GM23338 (cell line): ENCODE data around the gene CTNS. TPM values are rescaled to one million over a fixed set of nuclear protein-coding genes. Genes with fewer than 3 reads are reported as not detected.

Experiments used
- ATAC-seq: fragments of 200-7000 bp; cut with Tn5 transposase; 3 replicates; pipeline ENCODE4 v1.9.1; 2020
- DNase-seq: peaks from one replicate; pipeline ENCODE4 v3.0.0-alpha.2; 2015; ENCODE audit warnings: low spot score
- H2AFZ ChIP-seq: fragments of 200-600 bp; sonication (generic); 2 replicates; pipeline ENCODE4 v1.8.0; 2016; ENCODE audit warnings: antibody characterized with exemption, mild to moderate bottlenecking, moderate library complexity
- H3F3A ChIP-seq: fragments of 200-600 bp; sonication (generic); replicated peaks from 2 replicates; pipeline ENCODE4 v1.8.0; 2017; ENCODE audit warnings: antibody characterized with exemption, mixed run types, low read depth
- H3K27ac ChIP-seq: fragments of 200-600 bp; sonication (generic); 2 replicates; pipeline ENCODE4 v1.6.1; 2016; ENCODE audit warnings: low read depth
- H3K27me3 ChIP-seq: fragments of 200-600 bp; sonication (generic); 2 replicates; pipeline ENCODE4 v1.8.0; 2016; ENCODE audit warnings: mild to moderate bottlenecking, mixed run types, moderate library complexity; ENCODE audit not compliant: insufficient read depth
- H3K36me3 ChIP-seq: fragments of 200-600 bp; sonication (generic); 2 replicates; pipeline ENCODE4 v1.8.0; 2016; ENCODE audit warnings: mild to moderate bottlenecking; ENCODE audit not compliant: insufficient read depth
- H3K4me1 ChIP-seq: fragments of 200-600 bp; sonication (generic); 2 replicates; pipeline ENCODE4 v1.8.0; 2016; ENCODE audit warnings: mild to moderate bottlenecking, moderate library complexity; ENCODE audit not compliant: insufficient read depth
- H3K4me2 ChIP-seq: fragments of 200-600 bp; sonication (generic); 2 replicates; pipeline ENCODE4 v1.7.1; 2017; ENCODE audit warnings: mixed run types
- H3K4me3 ChIP-seq: fragments of 200-600 bp; sonication (generic); 2 replicates; pipeline ENCODE4 v1.6.1; 2016; ENCODE audit warnings: mixed run types
- H3K79me2 ChIP-seq: fragments of 200-600 bp; sonication (generic); replicated peaks from 2 replicates; pipeline ENCODE4 v1.8.0; 2017; ENCODE audit warnings: mild to moderate bottlenecking; ENCODE audit not compliant: insufficient read depth
- H3K9me2 ChIP-seq: fragments of 200-600 bp; sonication (generic); 2 replicates; pipeline ENCODE4 v1.8.0; 2017; ENCODE audit not compliant: insufficient read depth
- H4K20me1 ChIP-seq: fragments of 200-600 bp; sonication (generic); replicated peaks from 2 replicates; pipeline ENCODE4 v1.8.0; 2017; ENCODE audit warnings: mild to moderate bottlenecking; ENCODE audit not compliant: insufficient read depth
- H3K27ac Mint-ChIP-seq: 2 replicates; pipeline ENCODE4 v1.8.0; 2020; ENCODE audit warnings: inconsistent platforms, mild to moderate bottlenecking, moderate library complexity, mixed read lengths
- H3K27me3 Mint-ChIP-seq: 3 replicates; pipeline ENCODE4 v1.8.0; 2022; ENCODE audit warnings: low read depth, mild to moderate bottlenecking, moderate library complexity, mixed read lengths, inconsistent platforms; ENCODE audit not compliant: insufficient read depth, poor library complexity
- H3K36me3 Mint-ChIP-seq: 3 replicates; pipeline ENCODE4 v1.8.0; 2021; ENCODE audit warnings: low read depth, mild to moderate bottlenecking, inconsistent platforms, moderate library complexity, mixed read lengths
- H3K4me1 Mint-ChIP-seq: 3 replicates; pipeline ENCODE4 v1.8.0; 2020; ENCODE audit warnings: mild to moderate bottlenecking, inconsistent platforms, mixed read lengths
- H3K4me3 Mint-ChIP-seq: 3 replicates; pipeline ENCODE4 v1.8.0; 2021; ENCODE audit warnings: moderate library complexity, mild to moderate bottlenecking, inconsistent platforms, mixed read lengths
- H3K9me3 Mint-ChIP-seq: 3 replicates; pipeline ENCODE4 v1.8.0; 2020; ENCODE audit warnings: moderate library complexity, mild to moderate bottlenecking, inconsistent platforms, mixed read lengths
- CREB1 ChIP-seq: fragments of 250-450 bp; sonication (Bioruptor Pico); IDR thresholded peaks from 2 replicates; pipeline ENCODE4 v1.5.0; 2020; ENCODE audit warnings: low read depth, mild to moderate bottlenecking, moderate library complexity
- CTCF ChIP-seq, 2 experiments: fragments of 200-600 bp in 1 of 2; sonication (generic) in 1 of 2; conservative IDR thresholded peaks; 2 replicates each; pipeline versions ENCODE4 v1.5.1 to v1.6.1; 2016 to 2017; ENCODE audit warnings: antibody characterized with exemption in 2 of 2, low read depth in 2 of 2, mild to moderate bottlenecking in 2 of 2, moderate library complexity in 1 of 2
- EZH2 ChIP-seq: fragments of 200-600 bp; sonication (generic); IDR thresholded peaks from one replicate; pipeline ENCODE4 v1.8.0; 2017; ENCODE audit warnings: antibody characterized with exemption, mild to moderate bottlenecking, low read depth; ENCODE audit not compliant: unreplicated experiment
- EZH2phosphoT487 ChIP-seq: fragments of 200-600 bp; sonication (generic); IDR thresholded peaks from one replicate; pipeline ENCODE4 v1.8.1; 2018; ENCODE audit warnings: antibody characterized with exemption; ENCODE audit not compliant: unreplicated experiment
- JUNB ChIP-seq: IDR thresholded peaks from one replicate; pipeline ENCODE4 v1.6.1; 2016; ENCODE audit warnings: antibody characterized with exemption; ENCODE audit not compliant: unreplicated experiment
- POLR2AphosphoS5 ChIP-seq: IDR thresholded peaks from 2 replicates; pipeline ENCODE4 v1.6.1; 2016; ENCODE audit warnings: antibody characterized with exemption, low read depth
- STAT1 ChIP-seq: IDR thresholded peaks from one replicate; pipeline ENCODE4 v1.6.1; 2016; ENCODE audit warnings: antibody characterized with exemption; ENCODE audit not compliant: unreplicated experiment
- ZNF114 ChIP-seq: fragments of 250-450 bp; sonication (Bioruptor Pico); IDR thresholded peaks from 2 replicates; pipeline ENCODE4 v1.5.0; 2020; ENCODE audit warnings: mild to moderate bottlenecking, moderate library complexity
- ZNF331 ChIP-seq: fragments of 250-450 bp; sonication (Bioruptor Pico); IDR thresholded peaks from 2 replicates; pipeline ENCODE4 v1.5.0; 2020; ENCODE audit warnings: low read depth, mild to moderate bottlenecking, moderate library complexity
- polyA plus RNA-seq: library from polyadenylated mRNA; unstranded; fragments of >200 nt; fragmentation: Nextera tagmentation; extraction: Ambion mirVana; gene quantifications from 2 replicates; pipeline ENCODE4 v1.2.1, GENCODE V29; 2016
- total RNA-seq: library from RNA; depleted of rRNA; stranded (reverse); fragments of >200 nt; shearing (Covaris generic); gene quantifications from 2 replicates; pipeline ENCODE4 v1.2.3, GENCODE V29; 2014
- TF ChIP-seq, protein P1 (sequence below): IDR thresholded peaks from one replicate; pipeline ENCODE4 v1.6.1; 2018; ENCODE audit warnings: antibody characterized with exemption; ENCODE audit not compliant: unreplicated experiment
- TF ChIP-seq, protein P2 (sequence below): IDR thresholded peaks from 2 replicates; pipeline ENCODE4 v1.6.1; 2016; ENCODE audit warnings: antibody characterized with exemption

Gene CTNS
- total and polyA plus RNA-seq, 2 experiments from 2014 or later: 5.9 to 21.8 TPM

- Mint-ChIP-seq H3K36me3 (peaks cover 10% of the 10 kb centered on the region; the same call in 2 of the 3 replicates), H3K9me3 (no peaks in the 10 kb centered on the region), H3K27me3 (peaks cover 2% of the 10 kb centered on the region), H3K4me1 (no peaks in the 10 kb centered on the region), H3K4me3 (no peak overlapping the region), H3K27ac (no peak overlapping the region)
- Histone ChIP-seq H3K27me3 (no peaks in the 10 kb centered on the region), H3K4me2 (no peak overlapping the region), H3K4me3 (no peak overlapping the region), H3K27ac (no peak overlapping the region), H4K20me1 (no peaks in the 10 kb centered on the region), H3K36me3 (no peaks in the 10 kb centered on the region), H3K4me1 (no peaks in the 10 kb centered on the region), H3K79me2 (no peaks in the 10 kb centered on the region), H3F3A (no peaks in the 10 kb centered on the region), H3K9me2 (no peaks in the 10 kb centered on the region), H2AFZ (no peak overlapping the region)
- TF ChIP-seq CREB1 (CRISPR knock-in tag) (no peak), CTCF (conservative IDR thresholded peaks at IDR 0.05; ENCODE audit: low read depth in 2 of 2) (peak; percentile 50 to 71), POLR2AphosphoS5 (no peak), JUNB (no peak), EZH2phosphoT487 (no peak)
- DNase-seq (peak; percentile 74), ATAC-seq (peak; percentile 96)
These were observed 11.4 kb downstream of the CTNS start for GRCh38 chr17:3647769-3648555.

- Mint-ChIP-seq H3K36me3 (no peaks in the 10 kb centered on the region), H3K27ac (no peak overlapping the region; the same call in 1 of the 2 replicates), H3K9me3 (no peaks in the 10 kb centered on the region), H3K4me1 (peaks cover 7% of the 10 kb centered on the region; the same call in 1 of the 3 replicates), H3K4me3 (no peak overlapping the region), H3K27me3 (peaks cover 2% of the 10 kb centered on the region)
- no peaks in the 10 kb centered on the region for H3K4me1 ChIP-seq
- H3K79me2 ChIP-seq: no peaks in the 10 kb centered on the region
- H3F3A ChIP-seq: no peaks in the 10 kb centered on the region
- no peak overlapping the region for H2AFZ ChIP-seq
- no peaks in the 10 kb centered on the region for H3K9me2 ChIP-seq
- H3K36me3 ChIP-seq: no peaks in the 10 kb centered on the region
- ATAC-seq (no peak), DNase-seq (no peak)
- H4K20me1 ChIP-seq: no peaks in the 10 kb centered on the region
- no peak overlapping the region for H3K4me3 ChIP-seq
- no peak overlapping the region for H3K4me2 ChIP-seq
- H3K27me3 ChIP-seq: no peaks in the 10 kb centered on the region
- H3K27ac ChIP-seq: no peak overlapping the region
- TF ChIP-seq CTCF (conservative IDR thresholded peaks at IDR 0.05; ENCODE audit: low read depth in 2 of 2): no peak
- TF ChIP-seq EZH2: no peak
- TF ChIP-seq, protein P1, sequence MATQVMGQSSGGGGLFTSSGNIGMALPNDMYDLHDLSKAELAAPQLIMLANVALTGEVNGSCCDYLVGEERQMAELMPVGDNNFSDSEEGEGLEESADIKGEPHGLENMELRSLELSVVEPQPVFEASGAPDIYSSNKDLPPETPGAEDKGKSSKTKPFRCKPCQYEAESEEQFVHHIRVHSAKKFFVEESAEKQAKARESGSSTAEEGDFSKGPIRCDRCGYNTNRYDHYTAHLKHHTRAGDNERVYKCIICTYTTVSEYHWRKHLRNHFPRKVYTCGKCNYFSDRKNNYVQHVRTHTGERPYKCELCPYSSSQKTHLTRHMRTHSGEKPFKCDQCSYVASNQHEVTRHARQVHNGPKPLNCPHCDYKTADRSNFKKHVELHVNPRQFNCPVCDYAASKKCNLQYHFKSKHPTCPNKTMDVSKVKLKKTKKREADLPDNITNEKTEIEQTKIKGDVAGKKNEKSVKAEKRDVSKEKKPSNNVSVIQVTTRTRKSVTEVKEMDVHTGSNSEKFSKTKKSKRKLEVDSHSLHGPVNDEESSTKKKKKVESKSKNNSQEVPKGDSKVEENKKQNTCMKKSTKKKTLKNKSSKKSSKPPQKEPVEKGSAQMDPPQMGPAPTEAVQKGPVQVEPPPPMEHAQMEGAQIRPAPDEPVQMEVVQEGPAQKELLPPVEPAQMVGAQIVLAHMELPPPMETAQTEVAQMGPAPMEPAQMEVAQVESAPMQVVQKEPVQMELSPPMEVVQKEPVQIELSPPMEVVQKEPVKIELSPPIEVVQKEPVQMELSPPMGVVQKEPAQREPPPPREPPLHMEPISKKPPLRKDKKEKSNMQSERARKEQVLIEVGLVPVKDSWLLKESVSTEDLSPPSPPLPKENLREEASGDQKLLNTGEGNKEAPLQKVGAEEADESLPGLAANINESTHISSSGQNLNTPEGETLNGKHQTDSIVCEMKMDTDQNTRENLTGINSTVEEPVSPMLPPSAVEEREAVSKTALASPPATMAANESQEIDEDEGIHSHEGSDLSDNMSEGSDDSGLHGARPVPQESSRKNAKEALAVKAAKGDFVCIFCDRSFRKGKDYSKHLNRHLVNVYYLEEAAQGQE: no peak
- TF ChIP-seq POLR2AphosphoS5: no peak
- no peak for TF ChIP-seq JUNB
- TF ChIP-seq EZH2phosphoT487: no peak
- TF ChIP-seq STAT1: no peak
- no peak for TF ChIP-seq ZNF331
- TF ChIP-seq ZNF114 (CRISPR knock-in tag): no peak
- TF ChIP-seq, protein P2, sequence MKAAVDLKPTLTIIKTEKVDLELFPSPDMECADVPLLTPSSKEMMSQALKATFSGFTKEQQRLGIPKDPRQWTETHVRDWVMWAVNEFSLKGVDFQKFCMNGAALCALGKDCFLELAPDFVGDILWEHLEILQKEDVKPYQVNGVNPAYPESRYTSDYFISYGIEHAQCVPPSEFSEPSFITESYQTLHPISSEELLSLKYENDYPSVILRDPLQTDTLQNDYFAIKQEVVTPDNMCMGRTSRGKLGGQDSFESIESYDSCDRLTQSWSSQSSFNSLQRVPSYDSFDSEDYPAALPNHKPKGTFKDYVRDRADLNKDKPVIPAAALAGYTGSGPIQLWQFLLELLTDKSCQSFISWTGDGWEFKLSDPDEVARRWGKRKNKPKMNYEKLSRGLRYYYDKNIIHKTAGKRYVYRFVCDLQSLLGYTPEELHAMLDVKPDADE: no peak
- TF ChIP-seq CREB1 (CRISPR knock-in tag): no peak
These were observed 19.2 kb downstream of the CTNS start for GRCh38 chr17:3655766-3656165.
